GM21786 (cell line): ENCODE results near the gene KRT6B.
"Not testable (repeated sequence)": the region's sequence is repeated elsewhere in the genome, so short reads cannot be mapped to it uniquely, and the experiment has no call there.

ENCODE experiments used
- ATAC-seq: cut with Tn5 transposase; IDR thresholded peaks from one replicate; pipeline ENCODE4 v1.9.1; 2021; ENCODE audit not compliant: unreplicated experiment

Gene KRT6B

DNA sequence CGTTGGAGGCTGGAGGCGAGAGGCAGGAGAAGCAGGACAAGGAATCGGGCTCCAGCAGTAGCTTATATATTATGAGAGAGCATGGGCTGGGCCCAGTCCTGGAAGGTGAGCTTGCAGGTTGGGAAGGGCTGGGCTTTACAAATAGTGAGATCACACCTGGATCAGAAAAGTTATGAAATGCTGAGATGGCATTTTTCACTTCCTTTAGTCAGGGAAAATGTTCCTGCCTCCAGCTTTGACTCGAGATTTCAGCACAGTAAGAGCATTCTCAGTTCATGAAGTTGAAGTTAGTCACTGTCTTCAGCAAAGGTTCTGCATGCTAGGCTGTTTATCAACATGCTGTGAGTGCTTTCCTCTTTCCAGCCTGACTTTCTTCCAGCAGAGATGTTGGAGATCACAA, 21.8 kb upstream of the KRT6B start, which contains the start of gene KRT6C:
Gene KRT6C (minus strand): TSS at position 38 of the 400 bp plus-strand sequence. CDS start 68 bp downstream, outside the sequence.
- ATAC-seq: no peak

DNA sequence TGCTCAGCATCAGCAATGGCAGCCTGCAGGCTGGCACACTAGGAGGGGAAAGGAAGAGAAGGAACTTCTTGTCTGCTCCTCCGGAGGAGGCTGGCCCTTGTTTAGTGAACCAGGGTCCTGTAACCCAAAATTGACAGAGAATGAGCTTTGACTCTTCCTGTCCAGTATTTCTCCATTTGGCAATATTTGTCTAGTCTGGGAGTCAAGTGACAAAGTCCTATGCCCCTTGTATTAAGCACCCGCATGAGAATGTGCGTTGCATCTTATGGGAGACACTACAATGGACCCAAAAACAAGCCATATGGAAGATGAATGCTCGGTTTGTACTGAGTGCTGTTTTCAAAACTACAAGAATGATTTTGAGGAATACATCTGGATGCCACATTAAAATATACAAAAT, 17.9 kb upstream of the KRT6B start:
- ATAC-seq: no peak

DNA sequence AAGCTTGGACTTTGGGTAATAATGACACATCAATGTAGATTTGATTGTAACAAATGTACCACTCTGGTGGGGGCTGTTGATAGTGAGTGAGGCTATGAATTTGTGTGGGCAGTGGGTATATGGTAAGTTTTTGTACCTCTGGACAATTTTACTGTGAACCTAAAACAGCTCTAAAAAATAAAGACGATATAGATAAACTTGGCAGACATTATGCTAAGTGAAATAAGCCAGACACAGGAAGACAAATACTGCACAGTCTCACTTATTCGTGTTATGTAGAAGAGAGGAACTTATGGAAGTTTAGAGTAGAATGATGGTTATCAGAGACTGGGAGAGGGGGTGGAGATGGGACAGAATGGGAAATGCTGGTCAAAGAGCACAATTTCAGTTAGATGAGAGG, 13.0 kb upstream of the KRT6B start:
- no peak for ATAC-seq

DNA sequence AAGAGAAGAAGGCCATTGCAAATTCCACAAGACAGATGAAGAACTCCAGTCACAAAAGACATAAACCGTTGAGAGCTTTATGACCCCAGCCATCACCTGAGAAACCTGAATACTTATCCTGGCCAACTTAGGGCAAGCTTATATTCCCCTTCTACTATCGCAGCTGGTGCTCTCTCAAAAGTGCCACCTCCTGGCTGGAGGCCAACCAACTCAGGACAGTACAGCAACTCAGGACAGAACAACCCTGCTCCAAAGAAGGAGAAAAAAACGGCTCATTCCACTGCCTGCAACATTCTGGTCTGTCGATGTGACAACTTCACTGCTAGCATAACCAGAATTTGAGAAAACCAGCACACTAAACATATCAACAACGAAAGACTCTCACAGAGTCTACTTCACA, 9.7 kb upstream of the KRT6B start:
- ATAC-seq: no peak

DNA sequence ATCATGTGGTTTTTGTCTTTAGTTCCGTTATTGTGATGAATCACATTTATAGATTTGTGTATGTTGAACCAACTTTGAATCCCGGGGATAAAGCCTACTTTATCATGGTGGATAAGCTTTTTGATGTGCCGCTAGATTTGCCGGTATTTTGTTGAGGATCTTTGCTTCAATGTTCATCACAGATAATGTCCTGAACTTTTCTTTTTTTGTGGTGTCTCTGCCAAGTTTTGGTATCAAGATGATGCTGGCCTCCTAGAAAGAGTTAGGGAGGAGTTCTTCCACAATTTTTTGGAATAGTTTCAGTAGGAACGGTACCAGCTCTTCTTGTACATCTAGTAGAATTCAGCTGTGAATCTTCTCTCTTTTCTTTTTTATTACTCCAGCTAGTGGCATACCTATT, 6.9 kb upstream of the KRT6B start:
- no peak for ATAC-seq

DNA sequence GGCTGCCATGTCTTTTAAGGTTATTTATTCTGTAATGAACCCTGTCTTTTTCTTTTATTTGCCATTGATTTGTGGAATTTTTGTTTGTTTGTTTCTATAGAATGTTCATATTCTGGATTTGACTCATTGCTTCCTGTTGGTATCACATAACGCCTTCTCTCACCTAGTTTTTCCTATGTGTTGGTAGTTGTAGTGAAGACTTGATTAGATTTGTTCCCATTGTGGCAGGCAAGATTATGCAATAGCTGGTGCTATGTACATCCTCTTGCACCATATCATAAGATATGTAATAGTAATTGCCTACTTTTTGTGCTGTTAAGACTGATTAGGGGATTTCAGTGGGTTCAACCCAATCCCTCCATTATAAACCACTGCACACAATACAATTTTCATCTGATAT, 3.9 kb upstream of the KRT6B start:
- ATAC-seq: no peak

DNA sequence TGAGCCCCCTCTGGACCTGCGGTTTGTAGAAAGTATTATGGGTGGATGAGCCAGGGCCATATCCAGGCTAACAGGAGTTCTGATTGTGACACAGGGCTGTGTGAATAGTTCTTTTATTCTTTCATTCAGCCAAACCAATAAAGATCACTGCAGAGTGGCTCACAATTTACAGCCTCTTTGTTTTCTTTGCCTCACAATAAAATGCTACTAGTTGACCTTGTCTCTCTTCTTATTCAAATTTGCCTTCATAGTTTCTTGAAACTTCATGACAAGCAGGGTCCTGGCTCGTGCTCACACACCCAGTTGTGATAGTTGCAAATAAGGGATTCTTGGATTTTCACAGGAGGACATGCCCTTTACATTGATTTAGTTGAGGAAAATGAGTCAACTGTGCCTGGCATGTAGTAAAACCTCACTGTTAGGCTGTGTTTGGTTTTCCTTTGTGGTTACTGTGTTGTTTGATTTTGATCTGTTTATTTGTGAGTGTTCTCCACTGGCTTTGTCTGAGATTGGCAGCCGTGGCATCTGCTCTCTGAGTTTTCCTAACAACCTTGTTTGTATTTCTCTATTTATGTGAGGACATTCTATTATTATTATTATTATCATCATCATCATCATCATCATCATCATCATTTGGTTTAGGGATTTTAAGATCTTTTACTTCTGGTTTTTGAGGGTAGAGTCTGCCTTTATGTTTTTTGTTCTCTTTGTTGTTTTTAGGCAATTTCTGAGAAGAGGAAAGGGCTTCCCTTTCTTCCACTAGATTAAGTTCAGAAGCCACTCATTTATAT, 2.7 kb upstream of the KRT6B start:
- ATAC-seq: no peak

DNA sequence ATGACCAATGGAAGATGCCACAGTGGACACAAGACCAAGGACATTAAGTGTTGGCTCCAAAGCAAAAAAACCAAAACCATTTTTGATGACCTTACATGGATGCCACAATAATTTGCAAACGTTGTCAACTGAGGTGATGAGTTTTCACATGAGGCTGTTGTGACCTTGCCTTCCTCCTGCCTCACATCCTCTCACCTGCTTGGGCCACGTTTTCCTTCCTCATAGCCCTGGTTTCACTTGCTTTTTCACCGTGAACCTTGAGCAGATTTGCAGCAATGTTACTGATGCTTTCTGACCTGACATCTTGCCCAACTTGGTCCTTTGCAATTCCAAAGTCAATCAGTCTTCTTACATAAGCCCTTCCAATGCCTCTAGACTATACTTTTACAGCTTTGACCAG, 3.7 kb downstream of the KRT6B start:
- ATAC-seq: no peak

DNA sequence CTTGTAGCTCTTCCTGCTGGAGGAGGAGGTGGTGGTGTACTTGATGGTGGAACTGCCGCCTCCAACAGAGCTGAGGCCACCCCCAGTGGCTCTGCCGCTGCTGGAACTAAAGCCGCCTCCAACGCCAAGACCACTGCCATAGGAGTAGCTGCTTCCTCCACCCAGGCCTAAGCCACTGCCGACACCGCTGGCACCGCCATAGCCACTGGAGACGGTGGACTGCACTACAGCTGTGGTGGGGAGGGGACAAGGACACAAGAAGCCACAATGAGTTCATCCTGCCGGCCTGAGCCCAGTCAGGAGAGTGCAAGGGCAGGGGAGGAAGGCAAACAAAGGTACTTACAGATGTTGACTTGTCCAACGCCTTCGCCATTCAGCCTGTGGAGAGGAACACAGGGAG, 4.8 kb downstream of the KRT6B start:
- not testable (repeated sequence) for ATAC-seq

DNA sequence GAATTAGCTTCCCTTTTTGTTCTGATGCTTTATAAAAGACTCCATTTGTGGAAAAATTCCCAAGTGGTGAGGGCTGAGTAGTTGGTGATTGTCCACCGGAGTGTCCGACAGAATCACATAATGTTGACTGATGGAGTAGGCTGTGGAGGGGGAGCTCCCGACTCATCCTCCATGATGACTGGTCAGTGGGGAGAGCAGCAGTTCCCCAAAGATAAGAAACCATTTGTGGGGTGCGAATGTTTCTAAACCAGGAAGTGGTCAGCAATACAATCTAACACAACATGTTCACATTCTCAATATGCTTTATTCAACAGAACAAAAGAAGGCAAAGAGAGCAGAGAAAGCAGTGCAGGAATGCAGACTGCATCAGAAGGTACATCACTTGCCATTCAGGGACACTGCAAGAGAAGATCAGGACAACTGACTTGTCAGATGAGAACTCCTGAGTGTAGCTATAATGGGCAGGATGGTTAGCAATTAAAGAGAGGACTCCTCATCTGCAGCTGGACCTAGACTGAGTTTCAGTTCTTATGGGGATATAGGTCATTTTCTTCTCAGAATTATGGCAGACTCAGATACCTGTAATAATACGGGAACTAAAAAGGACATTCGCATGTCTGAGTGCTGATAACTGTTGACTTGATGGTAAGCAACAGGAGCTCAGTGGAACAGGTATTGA, 5.4 kb downstream of the KRT6B start:
- no peak for ATAC-seq

DNA sequence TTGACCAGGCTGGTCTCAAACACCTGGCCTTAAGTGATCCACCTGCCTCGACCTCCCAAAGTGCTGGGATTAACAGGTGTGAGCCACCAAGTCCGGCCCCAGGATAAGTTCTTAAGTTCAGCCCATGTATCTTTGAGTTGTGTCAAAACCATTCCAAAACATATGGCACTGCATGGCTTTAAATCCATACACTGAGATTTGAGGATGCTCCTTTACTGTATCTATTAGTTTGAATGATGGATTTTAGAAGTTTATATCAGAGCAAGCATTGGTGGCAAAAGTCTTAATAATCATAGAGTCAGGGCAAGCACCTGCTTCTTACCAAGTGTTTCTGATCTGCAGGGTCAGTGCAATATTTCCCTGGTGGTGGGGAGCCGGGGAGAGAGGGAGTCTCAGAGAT, 6.1 kb downstream of the KRT6B start:
- ATAC-seq: no peak

DNA sequence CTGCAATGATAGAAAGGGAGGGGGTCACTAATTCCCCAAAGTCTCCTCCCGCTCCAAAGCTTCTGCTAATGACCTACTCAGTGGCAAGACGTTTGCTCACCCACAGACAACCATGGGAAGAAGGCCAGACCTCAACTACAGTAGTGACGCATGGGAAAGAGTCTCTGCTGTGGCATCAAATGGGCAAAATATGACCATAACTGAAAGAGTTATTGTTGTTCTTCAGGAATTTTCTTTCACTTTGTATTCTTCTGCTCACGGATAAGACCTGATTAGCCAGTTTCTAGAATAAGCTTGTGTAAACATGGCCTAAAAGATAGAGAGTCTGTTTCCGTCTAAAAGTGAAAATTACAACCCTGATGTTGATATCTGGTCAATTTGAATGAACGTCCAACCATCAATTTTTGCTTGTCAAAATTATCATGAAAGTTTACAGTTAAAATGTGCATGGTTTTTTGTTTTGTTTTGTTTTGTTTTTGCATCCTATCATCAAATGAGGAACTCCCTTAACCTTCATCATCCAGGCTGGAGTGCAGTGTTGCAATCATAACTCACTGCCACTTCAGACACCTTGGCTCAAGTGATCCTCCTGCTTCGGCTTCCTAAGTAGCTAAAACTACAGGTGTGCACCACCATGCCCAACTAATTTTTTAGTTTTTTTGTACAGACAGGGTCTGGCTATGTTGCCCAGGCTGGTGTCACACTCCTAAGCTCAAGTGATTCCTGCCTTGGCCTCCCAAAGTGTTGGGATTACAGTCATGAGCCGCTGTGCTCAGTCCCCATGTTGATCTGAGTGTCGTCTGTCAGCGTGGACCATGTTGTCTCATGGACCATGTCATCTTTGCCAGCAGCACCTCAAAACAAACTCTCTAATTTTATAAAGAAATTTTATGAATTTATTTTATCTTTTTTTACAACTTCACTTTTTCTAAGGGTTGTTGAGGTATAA, 7.0 kb downstream of the KRT6B start:
- ATAC-seq: no peak

DNA sequence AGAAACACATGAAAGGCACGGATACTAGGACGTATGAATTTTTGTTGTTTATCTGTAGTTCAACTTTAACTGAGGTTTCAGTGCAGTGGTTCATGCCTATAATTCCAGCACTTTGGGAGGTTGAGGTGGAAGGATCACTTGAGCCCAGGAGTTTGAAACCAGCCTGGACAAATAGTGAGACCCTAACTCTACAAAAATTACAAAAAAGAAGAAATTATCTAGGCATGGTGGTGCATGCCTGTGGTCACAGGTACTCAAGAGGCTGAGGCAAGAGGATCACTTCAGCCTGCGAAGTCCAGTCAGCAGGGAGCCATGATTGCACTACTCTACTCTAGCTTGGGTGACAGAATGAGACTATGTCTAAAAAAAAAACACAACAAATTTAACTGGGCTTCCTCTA, 8.0 kb downstream of the KRT6B start:
- ATAC-seq: no peak

DNA sequence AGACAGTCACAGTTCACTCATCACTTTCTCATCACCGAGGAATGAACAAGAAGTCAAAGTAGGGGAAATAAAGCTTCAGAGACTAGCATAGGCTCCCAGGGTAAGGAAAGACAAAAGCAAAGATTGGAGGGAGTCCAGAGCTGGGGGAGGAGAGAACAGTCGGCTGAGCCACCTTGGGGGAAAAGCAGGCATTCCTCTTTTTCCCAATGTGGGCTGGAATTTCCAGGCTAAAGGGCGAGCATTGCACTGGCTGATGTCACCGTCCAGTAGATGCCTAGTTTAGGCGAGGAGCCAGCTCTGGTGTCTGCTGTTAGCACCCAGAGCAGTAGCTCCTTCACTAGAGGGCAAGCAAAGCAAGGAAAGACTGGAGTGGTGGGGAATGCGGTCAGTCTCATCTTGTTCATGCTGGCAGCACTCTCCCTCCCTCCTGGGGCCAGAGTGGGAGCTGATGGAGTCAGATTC, 9.3 kb downstream of the KRT6B start:
- ATAC-seq: no peak

DNA sequence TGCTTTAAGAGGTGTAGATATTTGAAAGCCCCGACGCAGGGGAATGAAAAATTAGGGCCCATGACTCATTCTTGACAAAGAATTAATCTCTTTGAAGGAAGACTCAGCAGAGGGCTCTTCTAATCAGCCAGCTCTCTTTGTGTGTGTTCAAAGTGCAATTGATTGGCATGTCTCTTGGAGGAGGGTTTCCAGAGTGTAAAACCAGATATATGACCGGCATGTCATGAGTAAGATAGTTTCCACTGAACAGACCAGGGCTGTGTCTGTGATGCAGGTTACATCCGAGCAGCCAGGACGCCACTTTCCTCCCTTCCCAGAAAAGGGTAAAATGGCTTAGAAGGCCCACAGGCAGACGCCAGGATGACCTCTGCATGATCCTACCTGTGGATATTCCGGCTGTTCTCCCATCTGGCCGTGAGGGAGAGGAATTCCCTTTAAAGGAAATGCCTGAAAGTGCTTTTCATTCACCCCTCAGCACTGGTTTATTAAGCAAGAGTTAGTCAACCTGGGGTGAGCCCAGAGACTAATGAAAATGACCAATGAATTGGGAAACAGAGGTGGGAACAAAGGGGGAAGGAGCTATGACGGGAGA, 10.5 kb downstream of the KRT6B start:
- ATAC-seq: no peak

DNA sequence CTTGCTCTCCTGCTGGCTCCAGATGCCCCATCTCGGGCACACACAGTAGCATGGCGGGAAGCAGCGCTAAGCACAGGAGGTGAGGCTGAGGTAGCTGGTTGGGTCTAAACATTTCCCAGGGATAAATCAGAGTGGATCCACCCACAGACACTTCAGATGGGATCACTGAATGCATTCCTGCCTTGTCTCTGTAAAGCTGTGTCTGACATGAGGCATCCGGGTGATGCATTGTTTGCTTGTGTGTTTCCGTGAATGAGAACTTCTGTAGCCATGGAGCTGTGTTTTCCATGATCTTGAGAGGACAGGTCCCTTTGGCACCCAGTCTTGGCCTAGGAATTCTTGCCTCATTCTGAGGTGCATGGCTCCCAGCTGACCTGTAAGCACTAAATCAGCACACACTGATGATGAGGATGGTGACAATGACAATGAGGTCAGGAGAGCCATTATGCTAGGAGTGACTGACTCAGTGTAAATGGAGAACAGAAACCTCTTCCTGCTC, 11.1 kb downstream of the KRT6B start:
- no peak for ATAC-seq

DNA sequence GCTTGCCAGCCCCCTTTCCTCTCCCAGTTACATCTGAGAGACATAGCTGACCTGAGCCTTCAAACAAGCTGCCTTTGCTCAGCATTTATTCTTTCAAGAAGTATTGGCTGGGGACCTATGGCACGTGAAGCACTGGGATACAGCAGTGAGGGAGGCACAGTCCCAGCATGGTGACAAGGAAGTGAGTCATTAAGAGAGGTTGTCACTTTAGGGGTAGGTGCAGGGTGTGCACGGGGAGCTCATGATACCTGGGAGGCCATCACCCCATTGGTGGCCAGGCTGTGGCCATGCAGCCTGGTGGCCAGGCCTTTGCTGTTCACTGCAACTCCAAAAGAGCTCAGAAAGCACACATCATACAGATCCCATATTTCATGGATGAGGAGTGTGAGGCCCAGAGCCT, 12.1 kb downstream of the KRT6B start:
- no peak for ATAC-seq

DNA sequence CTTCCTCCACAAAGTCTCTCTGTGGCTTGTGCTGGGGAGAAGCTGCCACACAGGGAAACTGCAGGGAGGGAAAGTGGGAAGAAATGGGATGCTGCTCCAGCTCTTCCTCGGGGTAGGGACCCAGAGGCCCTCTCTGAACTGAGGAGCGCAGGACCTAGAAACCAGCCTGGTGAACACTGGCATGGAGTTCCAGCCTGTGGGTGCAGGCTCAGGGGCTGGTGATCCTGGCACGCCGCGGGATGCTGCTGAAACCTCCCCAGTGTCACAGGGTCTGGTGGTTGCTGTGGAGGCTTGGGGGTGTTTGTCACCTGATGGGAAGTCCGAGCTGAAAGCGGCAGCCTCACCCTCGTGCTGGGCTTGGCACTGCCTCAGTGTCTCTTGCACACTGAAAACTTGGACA, 12.5 kb downstream of the KRT6B start:
- no peak for ATAC-seq

DNA sequence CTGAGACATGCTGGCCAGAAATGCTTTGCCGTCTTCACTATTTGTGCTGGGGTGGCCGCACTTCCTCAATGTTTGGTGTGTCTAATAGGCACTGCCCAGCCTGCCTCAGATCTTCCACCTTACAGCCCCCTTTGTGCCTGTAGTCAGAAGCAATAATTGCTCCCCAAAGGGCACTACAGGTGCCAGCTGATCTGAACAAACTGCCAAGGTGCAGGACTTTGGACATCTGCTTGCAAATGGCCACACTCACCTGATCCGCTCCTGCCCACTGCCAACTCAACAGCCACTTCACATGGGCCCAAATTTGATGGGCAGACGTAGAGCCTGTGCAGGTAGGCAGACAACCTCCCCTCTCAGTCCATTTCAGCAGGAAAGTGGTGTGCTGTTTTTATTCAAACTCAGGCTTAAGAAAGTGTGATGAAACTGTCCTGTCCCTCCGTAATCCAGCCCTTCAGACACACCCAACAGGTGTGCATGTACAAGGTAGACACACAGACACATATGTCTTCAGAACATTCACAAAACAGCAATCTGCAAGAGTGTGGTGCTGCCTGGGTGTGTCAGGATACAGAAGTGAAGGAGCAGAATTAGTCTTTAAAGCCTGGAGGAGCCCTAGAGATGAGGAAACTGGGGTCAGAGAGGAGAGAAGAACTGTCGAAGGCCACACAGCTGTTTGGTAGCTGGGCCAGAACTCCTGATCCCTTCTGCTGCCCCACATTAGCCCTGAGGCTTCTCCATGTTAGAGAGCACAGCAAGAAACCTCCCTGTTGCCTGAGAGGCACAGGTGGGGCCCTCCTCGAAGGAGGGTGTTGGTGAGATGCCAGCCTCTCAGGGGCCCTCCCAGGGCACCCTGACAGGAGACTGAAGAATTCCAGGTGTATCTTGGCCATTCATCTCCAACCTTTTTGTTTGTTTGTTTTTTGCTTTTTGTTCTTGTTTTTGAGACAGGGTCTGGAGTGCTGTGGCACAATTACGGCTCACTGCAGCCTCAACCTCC, 13.3 kb downstream of the KRT6B start:
- no peak for ATAC-seq

DNA sequence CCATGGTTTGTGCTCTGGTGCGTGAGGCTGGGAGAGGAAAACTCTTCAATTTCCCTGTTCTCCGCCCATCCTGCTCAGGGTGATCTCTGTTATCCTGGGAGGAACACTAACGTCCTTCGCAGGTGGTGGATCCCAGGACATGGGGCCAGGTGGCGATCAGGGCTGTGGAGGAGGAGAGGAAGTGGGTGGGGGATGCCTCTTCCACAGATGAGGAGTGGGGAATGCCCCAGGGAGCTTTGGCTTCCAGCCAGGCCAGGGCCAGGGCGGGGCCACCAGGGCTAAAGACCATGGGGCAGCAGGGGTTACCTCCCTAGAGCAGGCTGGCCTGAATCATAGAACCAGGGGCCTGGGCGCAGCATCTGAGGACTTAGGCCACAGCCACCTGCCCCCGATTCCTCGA, 14.4 kb downstream of the KRT6B start:
- no peak for ATAC-seq
